ENCODE data around the gene CDH23.

DNA sequence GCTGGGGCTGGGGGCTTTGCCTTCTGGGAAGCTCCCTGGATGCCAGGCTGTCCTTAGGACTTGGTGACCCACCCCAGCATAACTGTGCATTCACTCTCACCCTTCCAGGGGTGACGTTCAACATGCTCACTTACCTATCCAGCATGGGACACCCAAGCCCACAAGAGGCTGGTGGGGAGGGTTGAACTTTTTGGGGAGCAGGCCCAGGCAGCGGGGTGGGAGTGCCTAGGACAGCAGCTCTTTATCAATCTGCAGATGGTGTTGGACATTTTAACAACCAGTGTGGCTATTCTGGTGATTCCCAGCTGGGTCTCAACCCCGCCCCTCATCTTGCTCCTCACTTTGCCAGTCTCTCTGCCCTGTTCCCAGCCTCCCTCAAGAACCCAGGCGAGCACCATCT lies 86.4 kb downstream of the CDH23 start:
- TF ChIP-seq L3MBTL2 (conservative IDR thresholded peaks at IDR 0.05) = no peak
- no peak for TF ChIP-seq TARDBP (IDR thresholded peaks at IDR 0.05)
- no peak for TF ChIP-seq SP1 (IDR thresholded peaks at IDR 0.05)
- TF ChIP-seq FOXM1 (IDR thresholded peaks at IDR 0.05; ENCODE audit: borderline replicate concordance) = no peak
- TF ChIP-seq ARNT (IDR thresholded peaks at IDR 0.05) = no peak
- no peak for TF ChIP-seq ZNF384 (IDR thresholded peaks at IDR 0.05)

All from HEK293T (cell line).